Measurements from ENCODE around the gene ALDH1B1. TPM values are rescaled to one million over a fixed set of nuclear protein-coding genes. Genes with fewer than 3 reads are reported as not detected.

Gene ALDH1B1
- total and polyA plus RNA-seq, 10 of the 15 experiments (the other 5 are each of a cell fraction or from before 2014, with no cell fraction given), result 8.6 to 38.5 (median 30.9) TPM

DNA sequence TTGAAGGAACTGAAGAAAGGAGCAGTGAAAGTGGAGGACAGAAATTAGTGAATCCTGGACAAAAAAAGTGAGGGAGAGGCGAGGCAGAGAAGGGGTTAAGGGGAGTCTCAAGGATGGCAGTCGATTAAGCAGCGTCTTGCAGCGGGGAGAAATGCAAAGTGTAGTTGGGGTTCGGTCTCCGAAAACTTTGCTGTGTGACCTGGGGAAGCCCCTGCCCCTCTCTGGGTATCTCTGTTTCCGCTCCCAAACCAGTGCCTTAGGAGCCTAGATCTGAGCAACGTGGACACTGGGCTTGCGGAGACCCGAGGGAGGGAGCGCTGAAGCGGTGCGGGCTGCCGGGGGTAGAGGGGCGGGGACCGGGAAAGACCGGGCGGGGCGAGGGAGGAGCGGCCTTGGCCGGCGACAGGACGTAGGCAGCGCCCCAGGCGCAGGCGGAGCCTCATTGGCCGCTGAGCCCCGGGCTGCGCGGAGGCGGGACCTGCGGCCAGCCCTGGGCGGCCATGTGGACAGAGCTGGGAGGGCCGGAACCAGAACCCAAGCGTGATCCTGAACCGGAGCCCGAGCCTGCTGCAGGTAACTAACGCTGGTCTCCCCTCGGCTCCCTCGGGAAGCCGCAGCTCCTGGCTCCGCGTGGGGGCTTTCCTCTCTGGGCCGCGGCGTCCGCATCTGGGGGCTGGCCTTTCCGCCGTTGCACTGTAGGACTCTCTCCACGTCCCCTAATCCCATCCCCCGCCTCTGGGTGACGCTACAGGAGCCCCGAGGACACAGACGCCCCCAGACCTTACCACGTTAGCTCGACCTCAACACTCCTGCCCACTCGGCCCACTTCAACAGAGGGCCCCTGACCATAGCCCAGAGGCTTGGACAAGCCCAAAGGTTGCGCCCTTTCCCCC is at the start of gene ALDH1B1 (continued):
- TF ChIP-seq SRF (IDR thresholded peaks at IDR 0.05; ENCODE audit: low read depth in 2 of 2, low read length in 2 of 2) (no peak), JUND (IDR thresholded peaks at IDR 0.05; ENCODE audit: low read depth, low read length) (no peak), KLF5 (IDR thresholded peaks at IDR 0.05; ENCODE audit: partially characterized antibody) (no peak), IKZF1 (conservative IDR thresholded peaks at IDR 0.05) (peak; percentile 76), YY1 (IDR thresholded peaks at IDR 0.05; ENCODE audit: low read depth, low read length) (peak; percentile 78), CREM (IDR thresholded peaks at IDR 0.05; ENCODE audit: low read depth) (peak; percentile 14; the same call in 1 of the 2 replicates), SIN3A (IDR thresholded peaks at IDR 0.05; ENCODE audit: low read depth, low read length) (no peak), IRF5 (IDR thresholded peaks at IDR 0.05; ENCODE audit: borderline replicate concordance) (no peak), BMI1 (IDR thresholded peaks at IDR 0.05; ENCODE audit: borderline replicate concordance) (no peak), NFYA (IDR thresholded peaks at IDR 0.05; ENCODE audit: borderline replicate concordance, low read depth, low read length) (no peak), CEBPZ (IDR thresholded peaks at IDR 0.05; ENCODE audit: low read depth, low read length) (no peak)
- TF ChIP-seq, protein P1, sequence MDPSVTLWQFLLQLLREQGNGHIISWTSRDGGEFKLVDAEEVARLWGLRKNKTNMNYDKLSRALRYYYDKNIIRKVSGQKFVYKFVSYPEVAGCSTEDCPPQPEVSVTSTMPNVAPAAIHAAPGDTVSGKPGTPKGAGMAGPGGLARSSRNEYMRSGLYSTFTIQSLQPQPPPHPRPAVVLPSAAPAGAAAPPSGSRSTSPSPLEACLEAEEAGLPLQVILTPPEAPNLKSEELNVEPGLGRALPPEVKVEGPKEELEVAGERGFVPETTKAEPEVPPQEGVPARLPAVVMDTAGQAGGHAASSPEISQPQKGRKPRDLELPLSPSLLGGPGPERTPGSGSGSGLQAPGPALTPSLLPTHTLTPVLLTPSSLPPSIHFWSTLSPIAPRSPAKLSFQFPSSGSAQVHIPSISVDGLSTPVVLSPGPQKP (IDR thresholded peaks at IDR 0.05; ENCODE audit: low read depth, low read length), result no peak
- TF ChIP-seq, protein P2, sequence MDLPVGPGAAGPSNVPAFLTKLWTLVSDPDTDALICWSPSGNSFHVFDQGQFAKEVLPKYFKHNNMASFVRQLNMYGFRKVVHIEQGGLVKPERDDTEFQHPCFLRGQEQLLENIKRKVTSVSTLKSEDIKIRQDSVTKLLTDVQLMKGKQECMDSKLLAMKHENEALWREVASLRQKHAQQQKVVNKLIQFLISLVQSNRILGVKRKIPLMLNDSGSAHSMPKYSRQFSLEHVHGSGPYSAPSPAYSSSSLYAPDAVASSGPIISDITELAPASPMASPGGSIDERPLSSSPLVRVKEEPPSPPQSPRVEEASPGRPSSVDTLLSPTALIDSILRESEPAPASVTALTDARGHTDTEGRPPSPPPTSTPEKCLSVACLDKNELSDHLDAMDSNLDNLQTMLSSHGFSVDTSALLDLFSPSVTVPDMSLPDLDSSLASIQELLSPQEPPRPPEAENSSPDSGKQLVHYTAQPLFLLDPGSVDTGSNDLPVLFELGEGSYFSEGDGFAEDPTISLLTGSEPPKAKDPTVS (IDR thresholded peaks at IDR 0.05; ENCODE audit: low read depth, low read length), result no peak
- TF ChIP-seq, protein P3, sequence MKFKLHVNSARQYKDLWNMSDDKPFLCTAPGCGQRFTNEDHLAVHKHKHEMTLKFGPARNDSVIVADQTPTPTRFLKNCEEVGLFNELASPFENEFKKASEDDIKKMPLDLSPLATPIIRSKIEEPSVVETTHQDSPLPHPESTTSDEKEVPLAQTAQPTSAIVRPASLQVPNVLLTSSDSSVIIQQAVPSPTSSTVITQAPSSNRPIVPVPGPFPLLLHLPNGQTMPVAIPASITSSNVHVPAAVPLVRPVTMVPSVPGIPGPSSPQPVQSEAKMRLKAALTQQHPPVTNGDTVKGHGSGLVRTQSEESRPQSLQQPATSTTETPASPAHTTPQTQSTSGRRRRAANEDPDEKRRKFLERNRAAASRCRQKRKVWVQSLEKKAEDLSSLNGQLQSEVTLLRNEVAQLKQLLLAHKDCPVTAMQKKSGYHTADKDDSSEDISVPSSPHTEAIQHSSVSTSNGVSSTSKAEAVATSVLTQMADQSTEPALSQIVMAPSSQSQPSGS (IDR thresholded peaks at IDR 0.05; ENCODE audit: low read length), result no peak
- TF ChIP-seq, protein P4, sequence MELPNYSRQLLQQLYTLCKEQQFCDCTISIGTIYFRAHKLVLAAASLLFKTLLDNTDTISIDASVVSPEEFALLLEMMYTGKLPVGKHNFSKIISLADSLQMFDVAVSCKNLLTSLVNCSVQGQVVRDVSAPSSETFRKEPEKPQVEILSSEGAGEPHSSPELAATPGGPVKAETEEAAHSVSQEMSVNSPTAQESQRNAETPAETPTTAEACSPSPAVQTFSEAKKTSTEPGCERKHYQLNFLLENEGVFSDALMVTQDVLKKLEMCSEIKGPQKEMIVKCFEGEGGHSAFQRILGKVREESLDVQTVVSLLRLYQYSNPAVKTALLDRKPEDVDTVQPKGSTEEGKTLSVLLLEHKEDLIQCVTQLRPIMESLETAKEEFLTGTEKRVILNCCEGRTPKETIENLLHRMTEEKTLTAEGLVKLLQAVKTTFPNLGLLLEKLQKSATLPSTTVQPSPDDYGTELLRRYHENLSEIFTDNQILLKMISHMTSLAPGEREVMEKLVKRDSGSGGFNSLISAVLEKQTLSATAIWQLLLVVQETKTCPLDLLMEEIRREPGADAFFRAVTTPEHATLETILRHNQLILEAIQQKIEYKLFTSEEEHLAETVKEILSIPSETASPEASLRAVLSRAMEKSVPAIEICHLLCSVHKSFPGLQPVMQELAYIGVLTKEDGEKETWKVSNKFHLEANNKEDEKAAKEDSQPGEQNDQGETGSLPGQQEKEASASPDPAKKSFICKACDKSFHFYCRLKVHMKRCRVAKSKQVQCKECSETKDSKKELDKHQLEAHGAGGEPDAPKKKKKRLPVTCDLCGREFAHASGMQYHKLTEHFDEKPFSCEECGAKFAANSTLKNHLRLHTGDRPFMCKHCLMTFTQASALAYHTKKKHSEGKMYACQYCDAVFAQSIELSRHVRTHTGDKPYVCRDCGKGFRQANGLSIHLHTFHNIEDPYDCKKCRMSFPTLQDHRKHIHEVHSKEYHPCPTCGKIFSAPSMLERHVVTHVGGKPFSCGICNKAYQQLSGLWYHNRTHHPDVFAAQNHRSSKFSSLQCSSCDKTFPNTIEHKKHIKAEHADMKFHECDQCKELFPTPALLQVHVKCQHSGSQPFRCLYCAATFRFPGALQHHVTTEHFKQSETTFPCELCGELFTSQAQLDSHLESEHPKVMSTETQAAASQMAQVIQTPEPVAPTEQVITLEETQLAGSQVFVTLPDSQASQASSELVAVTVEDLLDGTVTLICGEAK (IDR thresholded peaks at IDR 0.05; ENCODE audit: borderline replicate concordance), result no peak
